Transverse colon (tissue), 4 donors: ENCODE results near the gene NME3. TPM values are rescaled to one million over a fixed set of nuclear protein-coding genes. Genes with fewer than 3 reads are reported as not detected.

Source experiments
- DNase-seq: peaks from one replicate; pipeline ENCODE4 v3.0.0-alpha.2; 2019
- H3K27ac ChIP-seq, 4 donors: fragments of 200-600 bp; sonication (generic); 2 replicates each; pipeline ENCODE4 v1.5.1; 2016 to 2018; ENCODE audit warnings: inconsistent platforms in 4 of 4
- H3K27me3 ChIP-seq: fragments of 200-600 bp; sonication (generic); 2 replicates; pipeline ENCODE4 v1.5.1; 2017; ENCODE audit warnings: inconsistent platforms
- H3K36me3 ChIP-seq, 4 donors: fragments of 200-600 bp; sonication (generic); 2 replicates each; pipeline ENCODE4 v1.5.1; 2017 to 2019; ENCODE audit warnings: inconsistent platforms in 4 of 4
- H3K4me1 ChIP-seq, 4 donors: fragments of 200-600 bp; sonication (generic); 2 replicates each; pipeline ENCODE4 v1.5.1; 2017 to 2020; ENCODE audit warnings: inconsistent platforms in 4 of 4
- H3K4me3 ChIP-seq, 4 donors: fragments of 200-600 bp; sonication (generic); 1 replicate in 1 of 4; 2 replicates in 3 of 4; pipeline versions ENCODE4 v1.5.1 to v1.6.1; 2017 to 2019; ENCODE audit warnings: inconsistent platforms in 4 of 4
- H3K9me3 ChIP-seq, 2 donors: fragments of 200-600 bp; sonication (generic); 2 replicates each; pipeline ENCODE4 v1.5.1; 2017 to 2019; ENCODE audit warnings: inconsistent platforms in 2 of 2
- CTCF ChIP-seq, 5 experiments: fragments of 200-600 bp in 3 of 5; fragments of 450-650 bp in 2 of 5; sonication (generic) in 3 of 5; IDR thresholded peaks; 1 replicate in 2 of 5; 2 replicates in 3 of 5; pipeline ENCODE4 v1.5.1; 2016 to 2017; ENCODE audit warnings: antibody characterized with exemption in 5 of 5, inconsistent platforms in 3 of 5, mild to moderate bottlenecking in 2 of 5, moderate library complexity in 1 of 5
- EP300 ChIP-seq: sonication (generic); formaldehyde crosslinking; IDR thresholded peaks from one replicate; pipeline ENCODE4 v1.6.1; 2017; ENCODE audit warnings: antibody characterized with exemption, low read depth
- POLR2A ChIP-seq: fragments of 450-650 bp; IDR thresholded peaks from one replicate; pipeline ENCODE4 v1.6.1; 2016; ENCODE audit warnings: antibody characterized with exemption, mild to moderate bottlenecking, moderate library complexity
- POLR2AphosphoS5 ChIP-seq, 3 donors: sonication (generic); formaldehyde crosslinking; IDR thresholded peaks; one replicate each; pipeline ENCODE4 v1.6.1; 2016; ENCODE audit warnings: antibody characterized with exemption in 3 of 3
- WGBS, 2 donors: methylation state at CpG; one replicate each; pipeline ENCODE4 v1.1.5; 2018; ENCODE audit warnings: low coverage in 1 of 2; 5-methylcytosine and 5-hydroxymethylcytosine counted together
- in situ Hi-C, 4 donors: fragments of 200-750 bp; cut with MboI; loops; one replicate each; pipeline versions ENCODE4 v1.15.0 to v1.15.1; 2017; ENCODE audit warnings: low sequenced_read_pairs in 3 of 4, low pct_ligation_motif_present in 1 of 4, low pct_unique_long_range_greater_than_20kb in 1 of 4
- intact Hi-C: fragments of 100-400 bp; cut with DNase I; formaldehyde crosslinking; loops from one replicate; pipeline ENCODE4 v1.15.1; 2023; ENCODE audit warnings: low total_unique reads
- total RNA-seq, 4 donors: library from RNA; depleted of rRNA; stranded (reverse); fragments of >200 nt; gene quantifications; one replicate each; pipeline ENCODE4 v1.1.0, GENCODE V29; 2016

Gene NME3
- total RNA-seq, 4 donors from 2014 or later: 116 to 286 (median 132) TPM

- WGBS, 2 donors: 83% methylated on average over 13 of the region's 13 CpGs; no CpG with 5 or more reads in 1 of the 2 donors
- H3K36me3 ChIP-seq: peaks cover 0 to 10% (median 5%) of the 10 kb centered on the region in 4 donors
These were observed 5.3 kb upstream of the NME3 start for GRCh38 chr16:1776672-1776955.

GRCh38 chr16:1775846-1776671, 4.7 kb upstream of the NME3 start:
- peaks cover 0 to 10% (median 5%) of the 10 kb centered on the region in 4 donors for H3K36me3 ChIP-seq
- in situ Hi-C loops (no loop called here), intact Hi-C loops (no loop called here)
- H3K4me1 ChIP-seq: peaks cover 12 to 38% (median 25%) of the 10 kb centered on the region in 4 donors
- H3K27ac ChIP-seq: no peak overlapping the region
- no peaks in the 10 kb centered on the region for H3K9me3 ChIP-seq
- 84% methylated on average over 14 of the region's 28 CpGs; no CpG with 5 or more reads in 1 of the 2 donors for WGBS, 2 donors
- peak; percentile 8 for DNase-seq
- H3K27me3 ChIP-seq: no peaks in the 10 kb centered on the region
- TF ChIP-seq POLR2AphosphoS5 (IDR thresholded peaks at IDR 0.05) (no peak), EP300 (no peak), POLR2A (no peak)
- H3K4me3 ChIP-seq: no peak overlapping the region

More at GRCh38 chr16:1776672-1776955, 5.3 kb upstream of the NME3 start:
- Histone ChIP-seq H3K27me3 (no peaks in the 10 kb centered on the region), H3K4me3 (no peak overlapping the region), H3K9me3 (no peaks in the 10 kb centered on the region), H3K27ac (no peak overlapping the region), H3K4me1 (peaks cover 17 to 41% (median 30%) of the 10 kb centered on the region in 4 donors)
- peak; percentile 8 for DNase-seq
- intact Hi-C loops (no loop called here), in situ Hi-C loops (no loop called here)
- no peak for TF ChIP-seq CTCF (IDR thresholded peaks at IDR 0.05)
- no peak for TF ChIP-seq POLR2AphosphoS5 (IDR thresholded peaks at IDR 0.05)
- no peak for TF ChIP-seq POLR2A
- no peak for TF ChIP-seq EP300

- TF ChIP-seq POLR2A (no peak), POLR2AphosphoS5 (IDR thresholded peaks at IDR 0.05) (no peak), EP300 (no peak), CTCF (IDR thresholded peaks at IDR 0.05) (no peak)
- Histone ChIP-seq H3K36me3 (peaks cover 0 to 10% (median 5%) of the 10 kb centered on the region in 4 donors), H3K27ac (no peak overlapping the region), H3K4me3 (no peak overlapping the region), H3K9me3 (no peaks in the 10 kb centered on the region), H3K4me1 (peaks cover 10 to 41% (median 24%) of the 10 kb centered on the region in 4 donors), H3K27me3 (no peaks in the 10 kb centered on the region)
- WGBS, 2 donors: 90% methylated on average over 22 of the region's 30 CpGs; no CpG with 5 or more reads in 1 of the 2 donors
- in situ Hi-C loops: no loop called here
- intact Hi-C loops: no loop called here
- peak; percentile 8 for DNase-seq
These were observed 3.9 kb upstream of the NME3 start for GRCh38 chr16:1775006-1775845.

- in situ Hi-C loops: no loop called here
- 69% methylated on average over 6 of the region's 7 CpGs; no CpG with 5 or more reads in 1 of the 2 donors for WGBS, 2 donors
- Histone ChIP-seq H3K4me1 (peaks cover 16 to 42% (median 32%) of the 10 kb centered on the region in 4 donors), H3K9me3 (no peaks in the 10 kb centered on the region), H3K4me3 (peak overlapping the region in 2 of 4 donors; percentile 91 to 94), H3K27me3 (no peaks in the 10 kb centered on the region), H3K36me3 (peaks cover 0 to 10% (median 5%) of the 10 kb centered on the region in 4 donors), H3K27ac (peak overlapping the region in 2 of 4 donors; percentile 95 to 97)
- intact Hi-C loops: no loop called here
- TF ChIP-seq POLR2A (no peak), POLR2AphosphoS5 (IDR thresholded peaks at IDR 0.05) (no peak), EP300 (no peak), CTCF (IDR thresholded peaks at IDR 0.05) (no peak)
- DNase-seq: no peak
These were observed 3.1 kb upstream of the NME3 start for GRCh38 chr16:1774448-1774780.
